ENCODE data around the gene CRMP1.

Gene CRMP1

DNA sequence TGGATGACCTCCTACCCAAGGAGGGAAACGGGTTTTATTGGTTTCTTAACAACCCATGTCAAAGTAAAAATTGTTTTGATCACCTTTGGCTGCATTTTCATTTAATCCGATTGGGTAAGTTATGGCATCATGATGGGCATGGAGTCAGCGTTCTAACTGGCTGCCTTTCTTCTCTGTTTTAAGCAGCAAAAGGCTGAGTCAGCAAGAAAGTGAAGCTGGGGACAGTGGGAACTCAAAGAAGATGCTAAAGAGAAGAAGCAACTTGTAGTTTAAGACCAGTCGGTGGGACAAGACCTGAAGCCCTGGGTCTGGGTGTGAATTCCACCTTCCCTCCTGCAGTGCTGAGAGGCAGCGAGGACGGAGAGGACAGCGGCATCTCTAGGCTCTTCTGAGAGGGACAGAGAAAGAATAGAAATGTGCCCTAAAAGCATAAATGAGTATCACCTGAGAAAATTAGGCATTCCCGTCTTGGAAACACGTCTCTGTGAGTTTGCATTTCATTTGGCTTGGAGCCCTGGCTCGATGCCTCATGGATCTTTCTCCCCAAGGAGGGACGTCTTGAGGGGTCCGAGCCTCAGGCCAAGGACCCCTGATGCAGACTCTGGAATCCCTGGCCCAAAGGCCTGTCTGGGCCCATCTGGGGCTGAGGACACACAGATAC is 82.0 kb downstream of the CRMP1 start:
- Histone ChIP-seq H3K36me3 (ENCODE audit: control insufficient read depth, insufficient read depth, low read length) (peaks cover 3% of the 10 kb centered on the region), H3K9ac (ENCODE audit: low read depth, low read length) (no peak overlapping the region), H3K9me3 (ENCODE audit: control insufficient read depth, insufficient read depth, low read length) (no peaks in the 10 kb centered on the region)

GRCh38 chr4:5810151-5810550 is 82.7 kb downstream of the CRMP1 start:
- Histone ChIP-seq H3K4me1 (ENCODE audit: control insufficient read depth, insufficient read depth, low read length) (no peaks in the 10 kb centered on the region), H3K4me3 (ENCODE audit: low read depth, low read length) (no peak overlapping the region), H3K36me3 (ENCODE audit: control insufficient read depth, insufficient read depth, low read length) (peaks cover 3% of the 10 kb centered on the region), H3K9ac (ENCODE audit: low read depth, low read length) (no peak overlapping the region), H3K9me3 (ENCODE audit: control insufficient read depth, insufficient read depth, low read length) (no peaks in the 10 kb centered on the region), H3K27me3 (ENCODE audit: control insufficient read depth, insufficient read depth, low read length) (no peaks in the 10 kb centered on the region)

More for the DNA sequence above, 82.0 kb downstream of the CRMP1 start:
- Histone ChIP-seq H3K27me3 (ENCODE audit: control insufficient read depth, insufficient read depth, low read length) (no peaks in the 10 kb centered on the region), H3K4me1 (ENCODE audit: control insufficient read depth, insufficient read depth, low read length) (no peaks in the 10 kb centered on the region), H3K4me3 (ENCODE audit: low read depth, low read length) (no peak overlapping the region)

DNA sequence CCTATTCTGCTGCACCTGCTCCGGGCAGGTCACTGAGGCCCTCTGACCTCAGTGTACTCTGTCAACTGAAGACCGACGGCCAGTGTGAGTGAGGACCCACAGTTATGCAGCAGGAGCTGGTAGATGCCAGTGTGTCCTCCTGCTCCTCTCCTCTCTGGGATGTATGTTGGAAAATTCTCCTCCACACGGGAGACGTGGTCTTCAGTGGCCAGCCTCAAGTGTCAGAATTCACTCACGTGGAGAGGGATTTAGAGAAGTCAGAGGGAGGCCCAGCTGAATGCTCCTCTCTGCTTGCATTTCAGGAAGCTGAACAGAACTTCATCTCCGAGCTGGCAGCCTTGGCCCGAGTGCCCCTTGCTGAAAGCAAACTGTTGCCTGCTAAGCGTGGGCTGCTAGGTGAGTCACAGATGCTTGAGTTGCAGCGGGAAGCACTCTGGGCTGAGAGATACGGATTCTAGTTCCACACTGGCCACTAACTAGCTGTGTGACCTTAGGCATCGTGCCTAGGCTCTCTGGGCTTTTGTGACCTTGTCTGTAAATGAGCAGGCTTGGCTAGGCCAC is 83.6 kb downstream of the CRMP1 start:
- Histone ChIP-seq H3K27me3 (ENCODE audit: control insufficient read depth, insufficient read depth, low read length) (no peaks in the 10 kb centered on the region), H3K4me1 (ENCODE audit: control insufficient read depth, insufficient read depth, low read length) (no peaks in the 10 kb centered on the region), H3K36me3 (ENCODE audit: control insufficient read depth, insufficient read depth, low read length) (peaks cover 3% of the 10 kb centered on the region)

DNA sequence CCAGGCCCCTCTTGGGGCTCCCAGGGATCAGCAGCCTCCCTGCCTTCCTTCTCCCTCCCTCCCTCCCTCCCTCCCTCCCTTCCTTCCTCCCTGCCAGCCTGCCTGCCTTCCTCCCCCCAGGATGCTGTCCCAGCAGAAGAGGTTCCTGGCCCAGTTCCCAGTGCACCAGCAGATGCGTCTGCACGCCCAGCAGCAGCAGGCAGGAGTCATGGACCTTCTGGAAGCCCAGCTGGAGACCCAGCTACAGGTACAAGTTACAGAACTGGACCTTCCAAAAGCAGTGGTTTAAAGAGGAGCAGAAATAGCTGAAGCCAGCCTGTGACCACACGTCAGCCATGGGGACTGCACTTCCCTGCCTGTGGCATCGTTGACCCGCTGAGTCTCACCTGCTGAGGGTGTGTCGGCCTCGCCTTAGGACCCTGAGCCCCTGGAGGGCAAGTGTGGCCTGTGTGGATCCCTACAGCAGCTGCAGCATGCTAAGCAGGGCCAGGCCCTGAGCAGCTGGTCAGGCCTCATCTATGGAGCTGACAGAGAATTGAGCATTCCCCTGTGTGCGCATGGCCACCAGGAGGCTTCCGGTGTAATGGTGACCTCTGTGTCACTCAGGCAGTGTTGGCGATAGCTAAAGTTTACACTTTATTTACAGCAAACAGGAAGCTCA is 84.7 kb downstream of the CRMP1 start:
- H3K4me3 ChIP-seq (ENCODE audit: low read depth, low read length): no peak overlapping the region

More for the DNA sequence above, 83.6 kb downstream of the CRMP1 start:
- no peak overlapping the region for H3K4me3 ChIP-seq (ENCODE audit: low read depth, low read length)
- no peak overlapping the region for H3K9ac ChIP-seq (ENCODE audit: low read depth, low read length)
- no peaks in the 10 kb centered on the region for H3K9me3 ChIP-seq (ENCODE audit: control insufficient read depth, insufficient read depth, low read length)

DNA sequence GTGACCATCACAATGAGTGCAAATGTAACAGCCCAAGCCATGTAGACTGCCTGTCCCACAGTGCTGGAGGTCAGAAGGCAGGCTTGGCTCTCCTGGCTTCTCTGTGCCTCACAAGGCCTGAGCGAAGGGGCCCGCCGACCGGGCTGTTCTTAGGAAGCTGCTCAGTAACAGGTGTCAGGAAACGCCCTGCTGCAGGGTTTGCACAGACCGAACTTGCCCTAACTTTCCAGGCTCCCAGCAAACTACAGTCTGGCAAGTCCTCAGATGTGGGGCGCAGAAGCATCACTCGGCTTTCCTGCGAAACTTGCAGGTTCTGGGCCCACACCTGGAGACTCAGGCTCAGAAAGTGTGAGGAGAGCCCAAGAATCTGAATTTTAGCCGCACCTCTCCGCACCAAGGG is 87.6 kb downstream of the CRMP1 start:
- Histone ChIP-seq H3K36me3 (ENCODE audit: control insufficient read depth, insufficient read depth, low read length) (peaks cover 3% of the 10 kb centered on the region), H3K27me3 (ENCODE audit: control insufficient read depth, insufficient read depth, low read length) (no peaks in the 10 kb centered on the region), H3K9ac (ENCODE audit: low read depth, low read length) (no peak overlapping the region), H3K4me1 (ENCODE audit: control insufficient read depth, insufficient read depth, low read length) (no peaks in the 10 kb centered on the region), H3K4me3 (ENCODE audit: low read depth, low read length) (no peak overlapping the region), H3K9me3 (ENCODE audit: control insufficient read depth, insufficient read depth, low read length) (no peaks in the 10 kb centered on the region)

More for the DNA sequence above, 84.7 kb downstream of the CRMP1 start:
- H3K9ac ChIP-seq (ENCODE audit: low read depth, low read length): no peak overlapping the region
- H3K36me3 ChIP-seq (ENCODE audit: control insufficient read depth, insufficient read depth, low read length): peaks cover 3% of the 10 kb centered on the region
- H3K27me3 ChIP-seq (ENCODE audit: control insufficient read depth, insufficient read depth, low read length): no peaks in the 10 kb centered on the region
- no peaks in the 10 kb centered on the region for H3K4me1 ChIP-seq (ENCODE audit: control insufficient read depth, insufficient read depth, low read length)
- H3K9me3 ChIP-seq (ENCODE audit: control insufficient read depth, insufficient read depth, low read length): no peaks in the 10 kb centered on the region

DNA sequence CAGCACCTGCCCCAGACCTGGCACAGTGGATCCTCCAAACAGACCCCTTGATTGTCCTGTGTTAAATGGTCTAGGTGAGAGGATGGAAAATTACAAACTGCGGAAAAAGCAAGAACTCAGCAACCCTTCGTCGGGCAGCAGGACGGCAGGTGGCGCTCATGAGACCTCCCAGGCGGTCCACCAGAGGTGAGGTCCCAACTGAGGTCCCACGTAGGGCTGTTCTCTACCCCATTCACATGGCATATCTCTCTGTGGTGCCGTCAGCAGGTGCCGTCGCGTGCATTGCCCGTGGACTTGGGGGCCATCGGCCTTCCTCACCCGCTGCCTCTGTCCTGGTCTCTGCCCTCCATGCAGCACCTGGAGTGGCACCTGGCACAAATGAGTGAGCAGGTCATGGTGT is 88.2 kb downstream of the CRMP1 start:
- H3K4me1 ChIP-seq (ENCODE audit: control insufficient read depth, insufficient read depth, low read length): no peaks in the 10 kb centered on the region
- H3K9ac ChIP-seq (ENCODE audit: low read depth, low read length): no peak overlapping the region
- no peaks in the 10 kb centered on the region for H3K27me3 ChIP-seq (ENCODE audit: control insufficient read depth, insufficient read depth, low read length)
- peaks cover 3% of the 10 kb centered on the region for H3K36me3 ChIP-seq (ENCODE audit: control insufficient read depth, insufficient read depth, low read length)
- no peak overlapping the region for H3K4me3 ChIP-seq (ENCODE audit: low read depth, low read length)
- H3K9me3 ChIP-seq (ENCODE audit: control insufficient read depth, insufficient read depth, low read length): no peaks in the 10 kb centered on the region

DNA sequence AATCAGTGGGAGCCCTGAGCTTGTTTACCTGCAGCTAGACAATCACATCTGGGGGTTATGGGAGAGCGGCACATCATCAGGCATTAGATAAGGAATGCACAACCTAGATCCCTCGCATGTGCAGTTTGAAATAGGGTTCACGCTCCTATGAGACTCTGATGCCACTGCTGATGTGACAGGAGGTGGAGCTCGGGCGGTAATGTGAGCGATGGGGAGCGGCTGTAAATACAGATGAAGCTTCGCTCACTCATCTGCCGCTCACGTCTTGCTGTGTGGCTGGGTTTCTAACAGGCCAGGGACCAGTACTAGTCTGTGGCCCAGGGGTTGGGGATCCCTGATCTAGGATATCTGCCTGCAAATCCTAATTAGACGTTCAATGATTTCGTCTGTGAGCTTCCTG is 90.3 kb downstream of the CRMP1 start:
- Histone ChIP-seq H3K36me3 (ENCODE audit: control insufficient read depth, insufficient read depth, low read length) (no peaks in the 10 kb centered on the region), H3K4me3 (ENCODE audit: low read depth, low read length) (no peak overlapping the region), H3K4me1 (ENCODE audit: control insufficient read depth, insufficient read depth, low read length) (no peaks in the 10 kb centered on the region), H3K9me3 (ENCODE audit: control insufficient read depth, insufficient read depth, low read length) (no peaks in the 10 kb centered on the region), H3K27me3 (ENCODE audit: control insufficient read depth, insufficient read depth, low read length) (no peaks in the 10 kb centered on the region), H3K9ac (ENCODE audit: low read depth, low read length) (no peak overlapping the region)

DNA sequence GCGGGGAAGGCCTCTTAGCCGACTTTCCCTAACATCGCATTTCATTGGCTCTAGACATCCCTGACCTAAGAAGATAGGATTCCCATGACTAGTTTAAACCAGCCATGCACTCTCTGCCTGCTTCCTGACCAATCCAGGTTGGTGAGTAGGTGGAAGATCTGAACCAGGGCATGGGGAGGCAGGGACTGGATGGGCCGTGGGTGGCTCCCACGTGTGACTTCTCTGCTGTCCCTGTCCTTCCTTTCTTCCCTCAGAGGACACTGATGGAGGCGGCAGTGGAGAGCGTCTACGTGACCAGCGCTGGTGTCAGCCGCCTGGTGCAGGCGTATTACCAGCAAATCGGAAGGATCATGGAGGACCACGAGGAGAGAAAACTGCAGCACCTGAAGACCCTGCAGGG is 91.2 kb downstream of the CRMP1 start:
- Histone ChIP-seq H3K36me3 (ENCODE audit: control insufficient read depth, insufficient read depth, low read length) (no peaks in the 10 kb centered on the region), H3K27me3 (ENCODE audit: control insufficient read depth, insufficient read depth, low read length) (no peaks in the 10 kb centered on the region), H3K4me3 (ENCODE audit: low read depth, low read length) (no peak overlapping the region), H3K9ac (ENCODE audit: low read depth, low read length) (no peak overlapping the region), H3K4me1 (ENCODE audit: control insufficient read depth, insufficient read depth, low read length) (no peaks in the 10 kb centered on the region), H3K9me3 (ENCODE audit: control insufficient read depth, insufficient read depth, low read length) (no peaks in the 10 kb centered on the region)

GRCh38 chr4:5800496-5800895 is 92.4 kb downstream of the CRMP1 start:
- H3K36me3 ChIP-seq (ENCODE audit: control insufficient read depth, insufficient read depth, low read length): no peaks in the 10 kb centered on the region
- no peaks in the 10 kb centered on the region for H3K4me1 ChIP-seq (ENCODE audit: control insufficient read depth, insufficient read depth, low read length)
- no peak overlapping the region for H3K9ac ChIP-seq (ENCODE audit: low read depth, low read length)

DNA sequence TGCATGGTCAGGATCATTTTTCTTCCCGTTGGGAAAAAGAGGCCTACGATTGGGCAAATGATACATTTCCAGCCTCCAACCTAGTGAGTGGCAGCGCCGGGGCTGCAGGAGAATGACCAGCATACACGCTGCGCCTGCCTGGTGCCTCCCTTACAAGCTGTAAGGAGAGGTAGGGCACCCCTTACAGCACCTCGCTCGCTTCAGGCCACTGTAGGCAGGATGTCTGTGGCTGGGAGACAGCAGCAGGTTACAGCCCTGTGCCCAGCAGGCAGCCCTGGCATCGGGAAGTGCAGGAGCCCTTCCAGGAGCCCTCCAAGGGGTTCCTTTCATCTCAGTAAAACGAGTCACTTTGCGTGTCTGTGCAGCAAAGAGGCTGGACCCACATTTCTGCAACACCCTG is 93.5 kb downstream of the CRMP1 start:
- H3K36me3 ChIP-seq (ENCODE audit: control insufficient read depth, insufficient read depth, low read length): no peaks in the 10 kb centered on the region

More at GRCh38 chr4:5800496-5800895, 92.4 kb downstream of the CRMP1 start:
- no peaks in the 10 kb centered on the region for H3K27me3 ChIP-seq (ENCODE audit: control insufficient read depth, insufficient read depth, low read length)
- H3K9me3 ChIP-seq (ENCODE audit: control insufficient read depth, insufficient read depth, low read length): no peaks in the 10 kb centered on the region
- no peak overlapping the region for H3K4me3 ChIP-seq (ENCODE audit: low read depth, low read length)

GRCh38 chr4:5798946-5799345 is 93.9 kb downstream of the CRMP1 start:
- Histone ChIP-seq H3K27me3 (ENCODE audit: control insufficient read depth, insufficient read depth, low read length) (no peaks in the 10 kb centered on the region), H3K4me1 (ENCODE audit: control insufficient read depth, insufficient read depth, low read length) (no peaks in the 10 kb centered on the region), H3K36me3 (ENCODE audit: control insufficient read depth, insufficient read depth, low read length) (no peaks in the 10 kb centered on the region), H3K9ac (ENCODE audit: low read depth, low read length) (no peak overlapping the region), H3K4me3 (ENCODE audit: low read depth, low read length) (no peak overlapping the region), H3K9me3 (ENCODE audit: control insufficient read depth, insufficient read depth, low read length) (no peaks in the 10 kb centered on the region)

More for the DNA sequence above, 93.5 kb downstream of the CRMP1 start:
- no peaks in the 10 kb centered on the region for H3K27me3 ChIP-seq (ENCODE audit: control insufficient read depth, insufficient read depth, low read length)
- H3K4me1 ChIP-seq (ENCODE audit: control insufficient read depth, insufficient read depth, low read length): no peaks in the 10 kb centered on the region
- H3K9ac ChIP-seq (ENCODE audit: low read depth, low read length): no peak overlapping the region
- no peak overlapping the region for H3K4me3 ChIP-seq (ENCODE audit: low read depth, low read length)
- H3K9me3 ChIP-seq (ENCODE audit: control insufficient read depth, insufficient read depth, low read length): no peaks in the 10 kb centered on the region

DNA sequence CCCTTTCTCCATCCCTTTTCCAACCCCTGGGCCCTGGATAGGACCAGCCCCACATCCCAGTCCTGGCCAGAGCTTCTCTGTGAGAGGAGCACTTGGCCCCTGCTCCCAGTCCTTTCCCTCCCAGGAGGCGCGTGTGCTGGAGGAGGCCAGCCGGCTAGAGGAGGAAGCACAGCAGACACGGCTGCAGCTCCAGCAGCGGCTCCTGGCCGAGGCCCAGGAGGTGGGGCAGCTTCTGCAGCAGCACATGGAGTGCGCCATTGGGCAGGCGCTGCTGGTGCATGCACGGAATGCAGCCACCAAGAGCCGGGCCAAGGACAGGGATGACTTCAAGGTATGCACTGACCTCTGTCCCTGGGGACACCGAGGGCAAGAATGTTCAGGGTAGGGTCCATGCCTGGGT is 94.4 kb downstream of the CRMP1 start:
- H3K9me3 ChIP-seq (ENCODE audit: control insufficient read depth, insufficient read depth, low read length): no peaks in the 10 kb centered on the region
- H3K9ac ChIP-seq (ENCODE audit: low read depth, low read length): no peak overlapping the region
- H3K36me3 ChIP-seq (ENCODE audit: control insufficient read depth, insufficient read depth, low read length): no peaks in the 10 kb centered on the region
- no peaks in the 10 kb centered on the region for H3K4me1 ChIP-seq (ENCODE audit: control insufficient read depth, insufficient read depth, low read length)
- no peaks in the 10 kb centered on the region for H3K27me3 ChIP-seq (ENCODE audit: control insufficient read depth, insufficient read depth, low read length)
- H3K4me3 ChIP-seq (ENCODE audit: low read depth, low read length): no peak overlapping the region

Data from iPS-15b (cell line).